ENCODE results near the gene DNMT1. TPM values are rescaled to one million over a fixed set of nuclear protein-coding genes. Genes with fewer than 3 reads are reported as not detected.

Gene DNMT1
- total RNA-seq, 1 experiment from 2014 or later: 383 TPM

- CTCF ChIA-PET: no interaction called here
- Histone ChIP-seq H3K9me3 (ENCODE audit: low read depth, low read length, poor library complexity, severe bottlenecking) (no peaks in the 10 kb centered on the region), H3K4me3 (ENCODE audit: low read depth, low read length, poor library complexity, severe bottlenecking) (no peak overlapping the region), H3K27ac (ENCODE audit: low read depth, low read length, poor library complexity, severe bottlenecking) (no peak overlapping the region), H3K27me3 (replicated peaks; ENCODE audit: insufficient read depth, low read depth, low read length, poor library complexity) (no peaks in the 10 kb centered on the region), H3K4me1 (ENCODE audit: insufficient read depth, low read length, poor library complexity, severe bottlenecking) (no peaks in the 10 kb centered on the region), H3K36me3 (ENCODE audit: insufficient read depth, low read length, poor library complexity, severe bottlenecking) (no peaks in the 10 kb centered on the region)
- POLR2A ChIA-PET (ENCODE audit: low non-redundant PET): no interaction called here
- no peak for DNase-seq (ENCODE audit: low spot score)
- intact Hi-C loops (cut with micrococcal nuclease; ENCODE audit: unreplicated experiment): no loop called here
- TF ChIP-seq CTCF (conservative IDR thresholded peaks at IDR 0.05; ENCODE audit: low read depth, low read length) (no peak), EZH2 (IDR thresholded peaks at IDR 0.05; ENCODE audit: borderline replicate concordance, low read depth, low read length, poor library complexity, severe bottlenecking) (no peak)
- no TSS peak for BruUV-seq (replicated peaks)
Measured at GRCh38 chr19:10214784-10215183, 20.0 kb upstream of the DNMT1 start.

GRCh38 chr19:10211691-10212090 lies 16.9 kb upstream of the DNMT1 start:
- DNase-seq (ENCODE audit: low spot score): no peak
- ChIA-PET POLR2A (ENCODE audit: low non-redundant PET) (no interaction called here), CTCF (no interaction called here)
- TF ChIP-seq EZH2 (IDR thresholded peaks at IDR 0.05; ENCODE audit: borderline replicate concordance, low read depth, low read length, poor library complexity, severe bottlenecking): no peak
- TF ChIP-seq CTCF (conservative IDR thresholded peaks at IDR 0.05; ENCODE audit: low read depth, low read length): no peak
- H3K36me3 ChIP-seq (ENCODE audit: insufficient read depth, low read length, poor library complexity, severe bottlenecking): no peaks in the 10 kb centered on the region
- H3K27ac ChIP-seq (ENCODE audit: low read depth, low read length, poor library complexity, severe bottlenecking): no peak overlapping the region
- no peaks in the 10 kb centered on the region for H3K9me3 ChIP-seq (ENCODE audit: low read depth, low read length, poor library complexity, severe bottlenecking)
- no TSS peak for BruUV-seq (replicated peaks)
- H3K27me3 ChIP-seq (replicated peaks; ENCODE audit: insufficient read depth, low read depth, low read length, poor library complexity): no peaks in the 10 kb centered on the region
- no peak overlapping the region for H3K4me3 ChIP-seq (ENCODE audit: low read depth, low read length, poor library complexity, severe bottlenecking)
- intact Hi-C loops (cut with micrococcal nuclease; ENCODE audit: unreplicated experiment): no loop called here
- H3K4me1 ChIP-seq (ENCODE audit: insufficient read depth, low read length, poor library complexity, severe bottlenecking): no peaks in the 10 kb centered on the region

- Histone ChIP-seq H3K9me3 (ENCODE audit: low read depth, low read length, poor library complexity, severe bottlenecking) (no peaks in the 10 kb centered on the region), H3K4me1 (ENCODE audit: insufficient read depth, low read length, poor library complexity, severe bottlenecking) (no peaks in the 10 kb centered on the region), H3K27me3 (replicated peaks; ENCODE audit: insufficient read depth, low read depth, low read length, poor library complexity) (no peaks in the 10 kb centered on the region), H3K27ac (ENCODE audit: low read depth, low read length, poor library complexity, severe bottlenecking) (no peak overlapping the region), H3K36me3 (ENCODE audit: insufficient read depth, low read length, poor library complexity, severe bottlenecking) (no peaks in the 10 kb centered on the region), H3K4me3 (ENCODE audit: low read depth, low read length, poor library complexity, severe bottlenecking) (no peak overlapping the region)
- no TSS peak for BruUV-seq (replicated peaks)
- CTCF ChIA-PET: no interaction called here
- TF ChIP-seq EZH2 (IDR thresholded peaks at IDR 0.05; ENCODE audit: borderline replicate concordance, low read depth, low read length, poor library complexity, severe bottlenecking): no peak
- no peak for TF ChIP-seq CTCF (conservative IDR thresholded peaks at IDR 0.05; ENCODE audit: low read depth, low read length)
- POLR2A ChIA-PET (ENCODE audit: low non-redundant PET): no interaction called here
- no peak for DNase-seq (ENCODE audit: low spot score)
- intact Hi-C loops (cut with micrococcal nuclease; ENCODE audit: unreplicated experiment): no loop called here
Measured at GRCh38 chr19:10211061-10211460, 16.3 kb upstream of the DNMT1 start.

Measured in A673 (cell line).